HG02763 (cell line): Measurements from ENCODE around the gene AP5Z1.

Source experiments
- ATAC-seq: cut with Tn5 transposase; IDR thresholded peaks from one replicate; pipeline ENCODE4 v1.9.1; 2021; ENCODE audit warnings: mild to moderate bottlenecking, moderate library complexity; ENCODE audit not compliant: unreplicated experiment

AP5Z1 gene

GRCh38 chr7:4765776-4766490 is 9.5 kb upstream of the AP5Z1 start:
- ATAC-seq = no peak

GRCh38 chr7:4766666-4767519 is 8.5 kb upstream of the AP5Z1 start:
- no peak for ATAC-seq

DNA sequence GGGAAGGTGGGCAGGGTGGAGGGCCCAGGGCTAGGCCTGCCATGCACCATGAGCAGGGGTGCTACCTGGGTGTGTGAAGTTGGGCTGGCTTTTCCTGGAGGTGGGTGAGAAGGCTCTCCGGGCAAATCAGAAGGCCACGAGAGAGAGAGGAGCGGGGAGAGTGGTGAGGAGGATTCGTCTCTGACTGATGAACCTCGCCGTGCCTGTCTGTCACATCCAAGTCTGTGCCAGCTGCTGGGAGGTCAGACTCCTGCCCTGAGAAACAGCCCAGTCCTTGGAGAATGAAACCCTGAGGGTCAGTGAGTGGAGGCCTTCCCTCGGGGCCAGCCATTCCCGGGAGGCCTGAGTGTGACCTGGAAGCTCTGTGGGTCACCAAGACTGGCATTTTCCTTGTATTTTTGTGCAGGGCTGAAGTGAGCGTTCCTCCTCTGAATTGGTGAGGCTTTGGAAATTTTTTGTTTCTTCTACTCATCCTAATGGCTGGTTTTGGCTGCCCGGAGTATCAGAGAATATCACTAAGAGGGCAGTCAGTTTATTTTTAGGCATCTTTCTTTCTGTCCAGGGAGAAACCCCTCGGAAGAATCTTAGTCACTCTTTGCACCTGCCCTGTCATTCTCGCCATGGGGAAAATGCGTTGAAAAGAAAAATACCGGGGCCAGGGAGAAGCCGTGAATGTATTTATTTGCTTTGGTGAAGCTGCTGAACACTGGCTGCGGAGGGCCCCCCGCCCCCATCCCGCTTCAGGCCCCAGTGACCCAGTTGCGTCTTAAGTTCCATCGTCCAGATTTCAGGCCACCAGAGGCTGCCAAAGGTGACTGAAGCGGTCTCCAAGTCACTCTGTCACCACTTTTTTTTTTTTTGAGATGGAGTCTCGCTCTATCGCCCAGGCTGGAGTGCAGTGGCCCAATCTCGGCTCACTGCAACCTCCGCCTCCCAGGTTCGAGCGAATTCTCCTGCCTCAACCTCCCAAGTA is 6.5 kb upstream of the AP5Z1 start:
- ATAC-seq = no peak

- ATAC-seq = no peak
Measured at GRCh38 chr7:4769761-4770160, 5.7 kb upstream of the AP5Z1 start.

DNA sequence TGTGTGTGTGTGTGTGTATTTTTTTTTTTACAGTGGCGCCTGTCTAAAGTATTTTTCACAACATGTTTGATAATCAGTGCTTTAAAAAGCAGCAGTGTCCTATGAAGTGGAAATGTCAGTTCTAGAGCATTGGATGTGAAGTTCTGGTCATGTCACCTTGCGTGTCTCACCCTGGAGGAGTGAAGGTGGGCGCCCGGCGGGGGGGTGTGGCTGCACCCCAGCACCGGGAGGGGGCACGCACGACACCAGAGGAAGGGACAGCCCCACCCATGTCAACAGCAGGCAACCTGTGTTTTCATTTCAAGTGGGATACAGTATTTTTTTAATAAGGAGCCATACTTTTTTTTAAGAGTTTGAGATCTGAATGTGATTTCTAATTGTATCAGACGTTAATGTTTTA is 4.5 kb upstream of the AP5Z1 start:
- no peak for ATAC-seq

- no peak for ATAC-seq
Measured at GRCh38 chr7:4771737-4772136, 3.7 kb upstream of the AP5Z1 start.

DNA sequence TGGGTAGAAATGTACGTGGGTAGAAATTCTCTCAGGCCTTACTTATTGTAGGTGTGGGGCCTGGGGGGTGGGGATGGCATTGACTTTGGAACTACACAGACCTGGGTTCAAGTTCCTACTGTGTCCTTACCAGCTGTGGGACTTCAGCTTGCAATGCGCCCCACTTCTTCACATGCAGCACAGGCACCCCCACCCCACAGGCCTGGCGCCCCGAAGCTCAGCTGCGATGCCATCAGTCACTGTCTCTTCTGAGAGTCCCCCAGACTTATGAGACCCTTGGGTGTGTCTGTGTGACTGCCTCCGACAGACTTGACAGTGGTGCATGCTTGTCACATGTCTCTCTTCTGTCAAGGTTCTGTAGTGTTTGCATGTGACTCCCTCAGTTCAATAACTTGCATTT is 3.1 kb upstream of the AP5Z1 start:
- ATAC-seq = no peak

DNA sequence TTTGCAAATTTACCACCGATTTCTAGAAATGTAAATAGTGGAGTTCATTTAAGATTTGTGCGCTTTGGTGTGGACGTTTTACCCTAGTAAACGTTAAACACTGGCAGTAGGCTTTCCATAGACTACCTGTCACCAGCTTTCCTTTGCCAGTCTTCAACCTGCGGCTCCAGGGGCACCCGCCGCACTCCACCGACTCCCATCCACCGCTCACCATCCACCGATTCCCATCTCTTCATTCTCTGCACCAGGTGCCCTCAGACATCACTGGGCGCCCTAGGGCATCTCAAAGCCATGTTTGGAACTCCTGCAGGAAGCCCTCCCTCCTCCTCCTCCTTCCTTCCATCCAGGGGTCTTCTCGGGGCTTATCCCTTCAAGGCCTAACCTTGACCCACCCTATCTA is 1.4 kb upstream of the AP5Z1 start:
- no peak for ATAC-seq

DNA sequence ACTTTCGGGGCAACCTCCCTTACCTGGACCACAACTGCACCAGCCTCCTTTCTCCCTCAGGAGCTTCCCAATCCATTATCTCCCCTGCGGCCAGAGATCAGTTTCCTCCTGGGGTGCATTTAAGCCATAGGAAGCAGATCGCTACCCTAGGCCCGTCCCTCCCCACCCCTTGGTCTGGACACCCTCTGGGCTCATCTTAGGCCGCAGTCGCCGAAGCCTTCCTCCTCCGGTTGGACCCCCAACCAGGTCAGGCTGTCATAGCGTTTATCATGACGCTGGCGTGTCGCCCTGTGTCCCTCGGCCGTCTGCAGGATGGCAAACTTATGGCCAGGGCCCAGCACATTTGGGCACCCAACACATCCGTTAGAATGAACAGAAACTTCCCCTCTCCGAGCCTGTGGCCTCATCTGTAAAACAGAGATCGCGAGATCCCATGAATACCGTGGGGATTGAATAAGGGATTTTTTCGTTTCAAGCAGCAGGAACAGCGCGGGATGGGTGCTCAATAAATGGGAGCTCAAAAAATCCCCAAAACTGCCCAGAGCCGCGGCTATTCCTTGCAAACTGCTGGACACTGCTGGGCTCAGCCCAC is 669 bp upstream of the AP5Z1 start:
- ATAC-seq = no peak

DNA sequence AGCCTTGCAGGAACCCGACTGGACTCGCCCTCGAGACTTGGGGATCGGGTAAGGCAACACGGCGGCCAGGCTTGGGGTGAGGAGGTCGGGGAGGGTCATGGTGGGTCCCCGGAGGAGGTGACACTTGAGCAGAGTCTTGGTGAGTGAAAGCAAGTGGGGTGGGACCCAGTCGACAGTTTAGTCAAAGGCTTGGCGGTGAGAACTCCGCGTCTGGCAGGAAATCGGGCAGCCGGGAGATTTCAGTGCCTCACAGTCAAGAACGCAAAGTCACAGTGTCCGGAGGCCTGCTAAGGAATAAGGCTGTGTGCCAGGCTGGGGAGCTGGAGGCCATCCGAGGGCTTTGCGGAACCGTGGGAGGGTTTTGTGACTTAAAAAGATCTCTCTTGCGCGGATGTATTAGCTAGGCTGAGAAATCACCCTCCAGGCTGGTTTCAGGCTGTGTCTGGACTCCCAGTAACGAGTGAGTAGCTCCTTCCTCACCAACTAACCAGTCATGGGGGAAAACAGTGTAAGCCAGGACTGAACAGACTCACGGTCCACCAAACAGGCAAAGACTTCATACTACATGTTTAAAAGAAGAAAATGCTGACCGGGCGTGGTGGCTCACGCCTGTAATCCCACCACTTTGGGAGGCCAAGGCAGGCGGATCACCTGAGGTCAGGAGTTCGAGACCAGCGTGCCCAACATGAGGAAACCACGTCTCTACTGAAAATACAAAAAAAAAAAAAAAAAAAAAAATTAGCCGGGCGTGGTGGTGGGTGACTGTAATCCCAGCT is 613 bp downstream of the AP5Z1 start:
- peak; percentile 10 for ATAC-seq

GRCh38 chr7:4779118-4779517 is 3.7 kb downstream of the AP5Z1 start:
- ATAC-seq = no peak

- no peak for ATAC-seq
Measured at GRCh38 chr7:4781366-4782069, 6.1 kb downstream of the AP5Z1 start.

GRCh38 chr7:4782333-4783291 is 7.2 kb downstream of the AP5Z1 start:
- ATAC-seq = no peak

DNA sequence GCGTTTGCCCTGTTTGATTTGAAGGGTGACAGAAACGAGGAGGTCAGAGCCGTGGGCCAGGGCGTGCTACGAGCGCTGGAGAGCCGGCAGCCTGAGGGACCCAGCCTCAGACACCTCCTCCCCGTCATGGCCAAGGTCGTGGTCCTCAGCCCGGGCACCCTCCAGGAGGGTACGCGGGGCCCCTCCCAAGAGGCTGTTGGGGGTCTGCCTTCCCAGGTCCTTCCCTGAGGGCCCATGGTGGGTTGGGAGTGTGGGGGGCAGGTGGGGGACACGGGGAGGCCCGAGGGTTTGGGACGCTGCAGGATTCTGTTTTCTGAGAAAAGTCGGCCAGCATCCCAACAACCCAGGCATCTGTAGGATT is 7.8 kb downstream of the AP5Z1 start:
- ATAC-seq = no peak

GRCh38 chr7:4783762-4784351 is 8.4 kb downstream of the AP5Z1 start:
- no peak for ATAC-seq

DNA sequence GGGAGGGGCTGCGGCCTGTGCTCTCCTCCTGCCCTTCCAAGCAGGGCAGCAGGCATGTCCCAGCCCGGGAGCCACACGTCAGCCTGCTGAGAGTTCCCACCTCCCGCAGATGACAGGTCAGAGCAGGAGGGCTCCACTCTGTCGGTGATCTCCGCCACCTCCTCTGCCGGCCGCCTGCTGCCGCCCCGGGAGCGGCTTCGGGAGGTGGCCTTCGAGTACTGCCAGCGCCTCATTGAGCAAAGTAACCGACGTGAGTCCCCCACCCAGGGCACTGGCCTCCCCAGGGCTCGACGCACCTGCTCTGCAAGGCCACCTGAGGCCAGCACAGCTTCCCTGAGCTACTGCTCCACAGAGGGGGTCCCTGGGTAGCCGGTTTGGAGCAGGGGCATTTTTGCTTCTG is 9.4 kb downstream of the AP5Z1 start:
- ATAC-seq = no peak

GRCh38 chr7:4785371-4785770 is 9.9 kb downstream of the AP5Z1 start:
- ATAC-seq = no peak

DNA sequence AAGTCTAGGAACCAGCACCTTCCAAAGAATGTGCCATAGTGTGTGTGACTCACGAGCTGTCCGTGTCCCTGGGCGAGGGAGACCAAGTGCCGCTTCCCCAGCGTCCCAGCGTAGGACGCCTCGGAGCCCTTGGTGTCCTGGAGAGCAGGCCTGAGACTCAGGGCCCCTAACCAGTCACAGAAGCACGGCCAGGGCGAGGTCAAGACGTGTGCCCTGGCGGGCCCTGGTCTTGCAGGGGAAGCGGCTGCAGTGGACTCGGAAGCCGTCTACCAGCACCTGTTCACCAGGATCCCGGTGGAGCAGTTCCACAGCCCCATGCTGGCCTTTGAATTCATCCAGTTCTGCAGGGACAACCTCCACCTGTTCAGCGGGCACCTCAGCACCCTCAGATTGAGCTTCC is 10.6 kb downstream of the AP5Z1 start:
- no peak for ATAC-seq
